ENCODE measurements around the gene UQCRHL.

The UQCRHL gene

DNA sequence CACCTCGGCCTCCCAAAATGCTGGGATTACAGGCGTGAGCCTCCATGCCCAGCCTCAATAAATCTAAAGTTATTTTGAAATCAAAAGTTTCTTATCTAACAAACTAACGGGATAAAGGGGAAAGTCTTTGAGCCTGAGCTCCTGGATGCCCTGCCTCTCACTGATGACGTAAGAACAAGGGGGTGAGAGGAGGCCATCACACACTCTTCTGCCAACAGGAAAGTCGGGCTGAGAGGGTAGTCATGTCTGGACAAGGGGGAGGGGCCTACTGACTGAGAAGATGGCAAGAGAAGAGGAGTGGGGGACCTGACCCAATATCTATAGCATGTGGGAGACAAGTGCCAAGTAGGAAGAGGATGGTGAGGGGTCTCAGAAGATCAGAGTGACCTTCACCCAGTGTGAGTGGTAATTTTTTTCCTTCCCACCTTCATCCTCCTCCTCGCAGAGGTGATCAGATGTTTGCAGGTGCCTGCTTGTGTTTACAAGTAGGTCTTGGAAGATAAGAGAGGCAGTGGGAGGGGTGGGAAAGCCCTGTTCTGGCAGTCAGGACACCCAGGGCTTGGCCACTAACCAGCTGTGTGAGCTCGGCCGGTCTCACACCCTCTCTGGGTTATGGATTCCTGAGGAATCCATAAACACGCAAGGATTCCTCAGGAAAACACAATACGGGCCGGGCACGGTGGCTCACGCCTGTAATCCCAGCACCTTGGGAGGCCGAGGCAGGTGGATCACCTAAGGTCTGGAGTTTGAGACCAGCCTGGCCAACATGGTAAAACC, 9.6 kb downstream of the UQCRHL start:
- no peak for DNase-seq

DNA sequence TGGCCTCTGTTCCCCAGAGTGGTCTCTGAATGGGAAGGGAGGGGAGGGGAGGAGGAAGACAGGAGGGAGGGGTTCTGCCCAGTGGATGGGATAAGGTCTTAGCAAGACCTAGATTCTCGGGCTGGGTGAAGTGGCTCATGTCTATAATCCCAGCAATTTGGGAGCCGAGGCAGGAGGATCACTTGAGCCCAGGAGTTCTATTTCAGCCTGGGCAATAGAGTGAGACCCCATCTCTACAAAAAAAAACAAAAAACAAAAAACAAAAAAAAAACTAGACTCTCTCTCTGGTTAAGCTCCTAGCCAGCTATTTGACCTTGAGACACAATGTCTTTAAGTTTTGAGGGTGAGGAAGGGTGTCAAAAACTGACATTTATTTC, 11.4 kb downstream of the UQCRHL start:
- no peak for DNase-seq

DNA sequence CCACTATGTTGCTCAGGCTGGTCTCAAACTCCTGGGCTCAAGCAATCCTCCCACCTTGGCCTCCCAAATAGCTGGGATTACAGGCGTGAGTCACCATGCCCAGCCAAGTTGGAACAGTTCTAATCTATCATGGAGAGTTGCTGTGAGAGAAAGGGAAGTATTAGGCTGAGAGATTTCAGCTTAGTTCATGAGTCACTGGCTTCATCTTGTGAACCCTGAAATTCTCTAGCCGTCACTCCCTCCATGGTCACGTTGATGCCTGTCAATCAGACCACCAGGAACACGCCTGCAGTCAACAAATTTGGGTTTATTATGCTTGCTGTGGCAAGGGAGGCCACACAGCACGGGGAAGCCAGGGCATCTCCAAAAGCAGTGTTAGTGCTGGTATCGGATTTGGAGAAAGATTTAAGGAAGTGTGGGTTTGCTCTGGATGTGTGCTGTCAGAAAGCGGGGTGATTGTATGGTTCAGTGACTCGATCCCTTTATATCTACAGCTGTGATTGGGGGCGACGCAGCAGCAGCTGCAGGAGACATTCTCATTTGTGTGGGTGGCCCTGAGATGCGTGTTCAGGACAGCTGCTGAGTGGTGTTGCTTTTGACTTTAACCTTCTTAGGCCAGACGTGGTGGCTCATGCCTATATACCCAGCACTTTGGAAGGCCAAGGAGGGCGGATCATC, 18.7 kb downstream of the UQCRHL start:
- DNase-seq: no peak

DNA sequence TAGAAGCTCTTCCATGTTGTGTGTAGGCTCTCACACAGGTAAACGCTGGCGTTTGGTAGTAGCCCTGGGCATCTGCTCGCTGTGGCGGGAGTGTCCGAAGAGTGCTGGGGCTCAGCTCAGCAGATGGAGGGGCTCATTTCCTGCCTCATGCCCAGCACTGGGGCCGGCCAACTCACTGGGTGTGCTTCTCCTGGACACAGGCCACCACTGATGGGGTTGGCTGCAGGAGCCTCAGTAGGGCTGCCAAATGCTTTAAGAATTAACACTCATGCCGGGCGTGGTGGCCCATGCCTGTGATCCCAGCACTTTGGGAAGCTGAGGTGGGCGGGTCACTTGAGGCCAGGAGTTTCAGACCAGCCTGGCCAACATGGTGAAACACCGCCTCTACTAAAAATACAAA, 20.9 kb downstream of the UQCRHL start:
- DNase-seq: no peak

DNA sequence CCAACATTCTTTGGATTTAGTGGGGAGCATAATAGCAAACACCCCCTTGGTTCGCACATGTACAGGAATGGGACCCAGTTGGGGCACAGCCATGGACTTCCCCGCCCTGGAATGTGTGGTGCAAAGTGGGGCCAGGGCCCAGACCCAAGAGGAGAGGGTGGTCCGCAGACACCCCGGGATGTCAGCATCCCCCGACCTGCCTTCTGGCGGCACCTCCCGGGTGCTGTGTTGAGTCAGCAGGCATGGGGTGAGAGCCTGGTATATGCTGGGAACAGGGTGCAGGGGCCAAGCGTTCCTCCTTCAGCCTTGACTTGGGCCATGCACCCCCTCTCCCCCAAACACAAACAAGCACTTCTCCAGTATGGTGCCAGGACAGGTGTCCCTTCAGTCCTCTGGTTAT, 21.8 kb downstream of the UQCRHL start:
- no peak for DNase-seq

DNA sequence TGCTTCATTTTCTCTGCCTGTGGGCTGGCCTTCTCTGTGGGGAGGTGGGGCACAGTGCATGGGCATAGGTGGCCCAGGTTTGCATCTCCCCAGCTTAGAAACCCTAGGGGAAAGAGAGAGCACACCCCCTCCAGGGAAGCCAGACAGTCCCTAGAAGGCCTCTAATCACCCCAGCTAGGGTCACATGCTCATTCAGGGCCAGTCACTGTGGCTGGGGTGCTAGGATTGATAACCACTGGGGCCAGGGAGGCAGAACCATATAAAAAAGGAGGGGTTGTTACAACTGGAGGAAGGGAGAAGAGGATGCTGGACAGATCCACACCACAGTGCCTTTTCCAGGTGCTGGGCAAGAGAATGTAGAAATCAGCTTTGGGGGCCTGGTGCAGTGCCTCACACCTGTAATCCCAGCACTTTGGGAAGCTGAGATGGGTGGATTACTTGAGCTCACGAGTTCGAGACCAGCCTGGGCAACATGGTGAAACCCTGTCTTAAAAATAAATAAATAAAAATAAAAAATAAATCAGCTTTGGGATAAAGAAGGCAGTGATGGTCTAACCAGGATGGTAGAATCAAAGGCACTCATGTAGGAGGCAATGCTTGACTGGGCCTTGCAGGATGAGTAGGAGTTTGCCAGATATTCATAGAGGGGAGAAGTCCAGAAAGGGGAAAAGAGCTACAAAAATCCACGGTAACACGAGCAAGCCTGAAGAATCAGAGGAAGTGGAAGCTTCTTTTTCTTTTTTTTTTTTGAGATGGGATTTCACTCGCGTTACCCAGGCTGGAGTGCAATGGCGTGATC, 29.3 kb downstream of the UQCRHL start:
- no peak for DNase-seq

DNA sequence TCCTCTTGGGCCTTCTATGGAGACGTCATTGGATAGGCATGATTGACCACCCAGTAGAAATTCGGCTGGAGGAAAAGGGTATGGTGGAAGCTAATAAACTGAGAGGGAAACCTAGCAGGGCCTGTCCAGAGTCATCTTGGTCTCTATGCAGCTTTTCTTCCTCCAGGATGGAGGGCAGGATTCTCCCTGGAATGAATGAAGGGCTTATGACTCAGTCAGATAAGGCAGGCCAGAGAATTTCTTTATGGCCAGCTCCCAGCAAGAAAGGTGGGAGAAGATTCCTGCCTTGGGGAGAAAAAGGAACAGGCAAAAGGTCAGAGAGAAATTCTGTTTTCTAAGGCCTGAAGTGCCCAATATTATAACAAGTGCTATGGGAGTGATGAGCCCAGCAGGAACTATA, 31.7 kb downstream of the UQCRHL start:
- DNase-seq: no peak

DNA sequence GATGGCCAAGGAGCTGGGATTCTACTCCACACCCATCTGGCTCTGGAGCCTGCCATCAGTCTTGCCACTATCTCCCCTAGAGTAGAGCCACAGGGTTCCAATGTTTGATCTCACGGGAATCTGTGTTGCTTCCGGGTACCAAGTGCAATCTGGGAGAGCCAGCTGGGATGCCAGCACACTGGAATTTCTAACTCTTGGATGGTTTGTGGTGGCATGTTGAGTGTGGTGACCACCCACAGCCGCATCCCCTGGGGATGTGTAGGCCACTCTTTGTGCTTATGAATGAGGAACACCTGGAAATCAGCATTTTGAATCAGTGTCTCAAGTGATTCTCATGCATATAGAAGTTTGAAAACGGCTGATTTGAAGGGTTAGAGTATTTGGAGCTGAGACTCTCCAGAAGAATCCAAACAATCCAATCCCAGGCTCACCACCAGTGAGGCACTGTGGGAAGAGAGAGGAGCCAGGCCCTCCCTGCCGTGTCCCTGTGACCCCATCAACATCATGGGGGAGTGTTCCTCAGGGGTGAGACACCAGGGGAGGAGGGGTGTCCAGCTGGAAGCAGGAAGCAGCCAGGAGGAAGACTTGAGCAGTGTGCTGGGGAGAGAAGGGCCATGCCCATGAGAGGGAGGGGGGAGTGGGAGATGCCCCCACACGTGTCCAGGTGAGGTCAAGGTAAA, 35.5 kb downstream of the UQCRHL start:
- DNase-seq: no peak

DNA sequence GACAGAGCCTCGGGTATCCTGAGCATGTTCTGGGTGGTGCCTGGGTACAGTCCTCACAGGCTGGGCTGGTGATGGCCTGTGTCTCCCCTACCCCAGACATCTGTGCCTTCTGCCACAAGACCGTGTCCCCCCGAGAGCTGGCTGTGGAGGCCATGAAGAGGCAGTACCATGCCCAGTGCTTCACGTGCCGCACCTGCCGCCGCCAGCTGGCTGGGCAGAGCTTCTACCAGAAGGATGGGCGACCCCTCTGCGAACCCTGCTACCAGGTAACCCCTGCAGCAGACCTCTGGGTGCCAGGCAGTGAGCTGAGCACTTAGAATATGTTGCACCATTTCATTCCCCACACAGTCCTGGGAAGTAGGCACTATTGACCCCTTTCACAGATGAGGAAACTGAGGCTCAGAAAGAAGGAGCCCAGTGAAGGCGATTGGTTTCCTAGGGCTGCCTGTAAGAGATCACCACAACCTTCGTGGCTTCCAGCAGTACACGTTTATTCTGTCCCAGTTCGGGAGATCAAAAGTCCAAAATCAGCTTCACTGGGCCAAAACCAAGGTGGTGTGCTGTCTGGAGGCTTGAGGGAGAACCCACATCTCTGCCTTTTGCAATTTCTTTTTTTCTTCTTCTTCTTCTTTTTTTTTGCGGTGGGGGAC, 37.0 kb downstream of the UQCRHL start:
- DNase-seq: no peak

DNA sequence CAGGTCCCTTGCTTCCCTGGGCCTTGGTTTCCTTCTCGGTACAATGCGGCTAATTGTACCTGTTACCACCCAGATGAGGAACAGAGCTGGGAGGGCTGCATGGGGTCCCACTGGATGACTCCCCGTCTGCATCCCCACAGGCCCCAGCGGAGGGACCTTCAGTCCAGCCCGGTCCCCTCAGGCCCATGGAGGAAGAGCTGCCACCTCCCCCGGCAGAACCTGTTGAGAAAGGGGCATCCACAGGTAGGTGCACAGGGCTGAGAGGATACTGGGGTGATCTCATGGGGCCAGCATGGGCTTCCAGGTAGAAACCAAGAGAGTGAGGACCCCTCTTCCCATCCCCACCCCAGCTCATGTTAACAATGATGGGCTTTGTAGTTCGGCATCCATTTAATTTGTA, 39.1 kb downstream of the UQCRHL start:
- no peak for DNase-seq

DNA sequence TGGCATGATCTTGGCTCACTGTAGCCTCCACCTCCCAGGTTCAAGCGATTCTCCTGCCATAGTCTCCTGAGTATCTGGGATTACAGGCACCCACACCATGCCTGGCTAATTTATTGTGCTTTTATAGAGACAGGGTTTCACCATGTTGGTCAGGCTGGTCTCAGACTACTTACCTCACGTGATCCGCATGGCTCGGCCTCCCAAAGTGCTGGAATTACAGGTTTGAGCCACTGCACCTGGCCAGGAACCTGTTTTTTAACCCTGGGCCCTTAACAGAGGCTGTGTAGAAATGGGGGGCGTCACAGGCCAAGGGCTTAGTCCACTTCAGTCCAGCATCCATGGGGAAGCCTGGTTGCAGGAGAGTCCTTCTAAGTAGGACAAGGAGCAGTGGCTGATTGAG, 39.5 kb downstream of the UQCRHL start:
- no peak for DNase-seq

DNA sequence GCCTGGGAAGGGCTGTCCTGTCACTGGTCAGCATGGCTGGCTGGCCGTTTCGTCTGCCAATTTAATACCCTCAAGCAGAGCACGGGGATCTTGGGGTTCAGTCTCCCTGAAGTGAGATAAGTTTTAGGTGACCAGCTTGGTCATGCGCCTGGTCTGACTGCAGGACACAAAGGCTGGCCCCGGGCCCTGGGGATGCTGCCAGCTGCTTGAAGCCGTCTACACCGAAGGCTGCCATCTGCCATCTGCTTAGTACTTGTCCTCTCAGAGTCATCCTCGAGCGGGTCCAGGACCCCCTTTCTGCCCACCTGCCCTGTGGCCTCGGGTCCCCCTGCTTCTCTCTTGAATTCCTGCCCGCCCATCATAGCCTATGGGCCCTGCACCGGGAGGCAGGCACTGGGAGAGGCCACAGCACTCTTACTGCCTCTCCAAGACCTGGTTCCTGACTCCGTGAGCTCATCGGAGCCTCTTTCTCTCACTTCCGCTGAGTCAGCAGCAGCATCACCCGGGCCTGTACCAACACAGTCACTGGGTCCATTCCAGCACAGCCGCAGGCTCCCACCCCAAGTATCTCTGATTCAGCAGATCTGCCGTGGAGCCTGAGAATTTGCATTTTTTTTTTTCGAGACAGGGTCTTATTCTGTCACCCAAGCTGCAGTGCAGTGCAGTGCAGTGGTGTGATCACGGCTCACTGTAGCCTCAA, 41.8 kb downstream of the UQCRHL start:
- DNase-seq: no peak

DNA sequence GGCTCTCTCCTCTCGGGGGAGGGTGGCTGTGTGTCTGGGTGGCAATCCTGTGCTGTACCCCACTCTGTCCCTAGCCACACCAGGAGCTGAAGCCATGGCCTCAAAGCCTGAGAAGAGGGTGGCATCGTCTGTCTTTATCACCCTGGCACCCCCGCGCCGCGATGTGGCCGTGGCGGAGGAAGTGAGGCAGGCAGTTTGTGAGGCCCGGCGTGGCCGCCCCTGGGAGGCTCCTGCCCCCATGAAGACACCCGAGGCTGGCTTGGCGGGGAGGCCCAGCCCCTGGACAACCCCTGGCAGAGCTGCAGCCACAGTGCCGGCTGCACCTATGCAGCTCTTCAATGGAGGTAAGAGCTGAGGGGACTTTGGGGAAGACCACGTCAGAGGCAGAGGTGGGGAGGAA, 42.6 kb downstream of the UQCRHL start:
- no peak for DNase-seq

DNA sequence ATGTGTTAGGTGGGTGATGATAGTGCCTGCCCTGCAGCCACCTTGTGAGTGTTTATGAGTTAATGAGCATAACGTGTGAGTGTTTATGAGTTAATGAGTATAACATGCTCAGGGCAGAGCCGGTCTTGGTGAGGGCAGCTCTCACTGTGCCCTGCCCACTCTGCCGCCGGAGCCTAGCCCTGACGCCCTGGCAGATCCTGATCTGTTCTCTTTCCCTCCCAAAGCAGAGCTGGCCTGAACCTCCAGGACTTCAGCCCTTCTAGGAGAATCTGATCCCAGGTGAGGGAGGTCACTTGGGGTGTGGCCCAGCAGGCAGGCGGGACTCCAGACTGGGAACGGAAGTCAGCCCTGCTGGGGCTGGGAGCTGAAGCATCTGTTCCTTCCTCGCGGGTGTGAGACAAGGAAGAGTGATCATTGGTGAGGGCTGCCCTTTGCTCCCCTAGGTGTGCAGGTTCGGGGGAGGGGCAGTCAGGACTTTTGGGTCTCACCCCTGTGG, 43.1 kb downstream of the UQCRHL start:
- no peak for DNase-seq

DNA sequence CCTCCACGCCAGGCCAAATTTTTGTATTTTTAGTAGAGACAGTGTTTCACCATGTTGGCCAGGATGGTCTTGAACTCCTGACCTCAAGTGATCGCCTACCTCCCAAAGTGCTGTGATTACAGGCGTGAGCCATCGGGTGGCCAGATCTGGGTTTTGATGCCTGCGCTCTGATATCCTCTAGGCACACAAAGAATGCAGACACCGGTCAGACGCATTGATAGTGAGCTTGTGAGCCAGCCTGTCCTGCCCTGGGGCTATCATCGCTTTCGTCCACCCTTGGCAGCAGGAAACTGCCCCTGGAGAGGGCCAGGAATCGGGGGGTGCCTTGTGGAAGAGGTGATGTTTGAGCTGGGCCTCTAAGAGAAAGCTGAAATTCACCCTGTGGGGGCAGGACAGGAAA, 44.9 kb downstream of the UQCRHL start:
- no peak for DNase-seq

DNA sequence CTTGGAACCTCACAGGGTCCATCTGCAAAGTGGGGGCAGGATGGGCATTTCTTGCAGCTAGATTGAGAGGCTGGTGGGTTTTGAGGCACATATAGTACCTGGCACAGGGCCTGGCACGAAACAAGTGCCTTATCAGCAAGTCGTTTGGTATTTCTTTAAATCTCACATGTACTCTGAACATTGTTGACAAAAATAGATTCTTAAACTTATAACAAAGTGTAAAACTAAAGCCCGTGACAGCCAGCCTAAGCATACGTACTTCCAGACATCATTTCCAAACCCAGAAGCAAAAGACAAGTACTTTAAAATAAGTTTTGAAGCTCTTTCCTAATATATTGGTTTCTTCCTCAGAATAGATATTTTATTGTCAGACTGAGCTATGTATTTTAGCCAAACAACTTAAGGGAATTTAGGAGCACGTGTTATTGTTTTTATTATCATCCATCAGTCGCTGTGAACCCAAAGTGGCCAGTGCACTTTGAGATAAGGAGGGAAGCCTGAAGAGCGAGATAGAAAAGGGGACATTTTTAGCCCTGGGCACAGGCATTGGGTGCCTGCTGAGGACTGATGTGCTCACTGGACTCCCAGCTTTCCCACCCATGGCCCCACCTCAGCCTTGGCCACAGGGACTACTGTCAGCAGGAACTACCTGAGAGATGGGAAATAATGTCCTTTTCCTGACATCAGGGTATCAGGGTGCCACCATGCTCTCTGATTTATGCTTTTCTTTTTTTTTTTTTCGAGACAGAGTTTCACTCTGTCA, 45.9 kb downstream of the UQCRHL start:
- DNase-seq: no peak

DNA sequence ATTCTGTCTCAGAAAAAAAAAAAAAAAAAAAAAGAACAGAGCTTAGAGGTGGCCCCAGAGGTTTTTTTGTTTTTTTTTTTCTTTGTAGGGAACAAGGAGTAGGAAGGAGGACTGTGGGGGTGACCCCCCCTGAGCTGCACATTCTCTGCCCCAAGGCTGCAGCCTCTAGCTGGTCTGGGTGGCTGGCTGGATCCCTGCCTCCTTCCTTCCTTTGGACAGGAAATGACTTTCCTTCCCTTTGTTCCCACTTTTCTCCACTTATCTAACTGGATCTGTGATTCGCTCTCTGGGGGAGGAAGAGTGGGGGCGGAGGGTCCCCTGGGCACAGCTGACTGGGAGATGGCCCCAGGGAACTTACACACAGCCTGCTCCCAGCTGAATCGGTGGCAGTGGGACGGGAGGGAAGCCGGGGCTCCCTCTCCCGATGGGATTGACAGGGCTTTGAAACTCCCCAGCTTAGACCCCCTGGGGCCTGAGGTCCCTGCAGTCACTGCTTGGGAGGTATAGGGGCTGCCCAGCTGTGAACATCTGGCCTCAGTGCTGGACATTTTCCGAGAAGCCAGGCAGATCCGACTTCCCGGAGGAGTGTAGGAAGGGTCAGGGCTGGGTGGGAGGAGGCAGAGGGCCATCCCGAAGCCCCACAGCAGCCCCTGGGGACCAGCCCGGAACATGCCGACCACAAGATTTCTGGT, 46.8 kb downstream of the UQCRHL start:
- no peak for DNase-seq

DNA sequence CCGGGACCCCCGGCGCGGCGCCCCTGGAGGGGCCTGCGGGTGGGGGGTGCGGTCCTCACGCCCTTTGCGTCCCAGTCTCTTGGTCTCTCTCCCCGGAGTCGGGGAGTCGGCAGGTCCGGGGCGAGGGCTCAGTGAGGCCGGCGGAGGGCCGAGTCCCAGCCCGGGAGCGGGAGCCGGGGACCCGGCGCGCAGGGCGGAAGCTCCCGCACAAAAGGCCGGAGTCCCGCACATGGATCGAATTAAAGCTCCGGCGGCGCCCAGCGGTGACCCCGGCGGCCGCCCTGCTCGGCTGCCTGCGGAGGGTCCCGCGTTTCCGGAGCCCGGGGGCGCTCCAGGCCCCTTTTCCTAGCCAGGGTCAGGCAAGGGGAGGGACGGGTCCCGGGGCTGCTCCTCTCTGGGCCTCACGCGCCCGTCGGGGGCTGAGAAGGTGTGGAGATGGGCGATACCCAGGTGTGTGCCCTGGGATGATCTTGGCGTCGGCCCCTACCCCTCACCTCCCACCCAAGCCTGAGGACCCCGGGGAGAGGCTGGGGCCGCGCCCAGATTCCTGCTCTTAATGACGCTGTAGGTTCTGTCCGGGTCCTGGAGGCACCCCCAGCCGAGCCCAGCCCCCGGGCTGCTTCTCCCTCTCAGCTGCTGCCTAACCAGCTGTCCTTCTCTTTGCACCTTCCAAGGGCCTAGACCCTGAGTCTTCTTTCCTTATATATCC, 48.3 kb downstream of the UQCRHL start:
- peak in 1 of 2 experiments; percentile 66 for DNase-seq

DNA sequence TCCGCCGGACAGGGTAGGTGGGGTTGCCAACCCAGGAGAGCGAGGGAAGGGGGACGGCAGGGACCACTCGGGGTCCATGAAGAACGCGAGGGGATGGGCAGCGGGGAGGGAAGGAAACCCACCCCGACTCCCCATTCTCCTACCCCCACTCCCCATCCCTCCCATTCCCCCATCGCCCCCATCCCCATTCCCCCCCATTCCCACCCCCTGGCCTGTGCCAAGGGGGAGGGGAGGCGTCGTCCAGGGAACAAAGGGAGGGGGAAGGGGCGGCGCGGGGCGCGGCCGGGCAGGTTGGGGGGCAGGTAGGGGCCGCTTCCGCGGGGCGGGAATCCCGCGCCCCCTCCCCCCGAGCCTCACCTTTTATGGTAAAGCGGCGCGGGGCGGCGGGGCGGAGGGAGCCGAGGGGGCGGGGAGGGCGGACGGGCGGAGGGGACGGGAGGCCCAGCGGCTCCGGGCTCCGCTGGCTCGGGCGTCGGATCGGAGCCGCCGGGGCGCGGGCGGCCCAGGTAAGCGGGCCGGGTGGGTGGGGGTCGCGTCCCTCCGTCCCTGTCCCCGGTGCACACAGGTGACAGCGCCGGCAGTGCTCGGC, 49.0 kb downstream of the UQCRHL start, which contains the start of gene FBLIM1:
TSS of gene FBLIM1 (plus strand) at position 453 of the 589 bp plus-strand sequence. CDS start 6,189 bp downstream, outside the sequence.
- peak in 1 of 2 experiments; percentile 78 for DNase-seq

Data from NCI-H526 (cell line).